HG03354 (cell line): ENCODE results near the gene PRKCA.

Experiments used
- ATAC-seq: cut with Tn5 transposase; IDR thresholded peaks from one replicate; pipeline ENCODE4 v1.9.1; 2021; ENCODE audit warnings: mild to moderate bottlenecking; ENCODE audit not compliant: unreplicated experiment, poor library complexity, severe bottlenecking

The PRKCA gene

GRCh38 chr17:66493283-66494019 is 191.0 kb downstream of the PRKCA start:
- ATAC-seq = no peak

GRCh38 chr17:66494023-66494803 is 191.8 kb downstream of the PRKCA start:
- no peak for ATAC-seq

- no peak for ATAC-seq
Measured at GRCh38 chr17:66495035-66495434, 192.6 kb downstream of the PRKCA start.

- no peak for ATAC-seq
Measured at GRCh38 chr17:66496306-66496705, 193.9 kb downstream of the PRKCA start.

- no peak for ATAC-seq
Measured at GRCh38 chr17:66498580-66498979, 196.2 kb downstream of the PRKCA start.

- ATAC-seq = no peak
Measured at GRCh38 chr17:66506641-66507040, 204.2 kb downstream of the PRKCA start.

GRCh38 chr17:66507103-66507923 is 204.9 kb downstream of the PRKCA start:
- ATAC-seq = no peak

GRCh38 chr17:66507982-66508760 is 205.8 kb downstream of the PRKCA start:
- ATAC-seq = no peak

- ATAC-seq = no peak
Measured at GRCh38 chr17:66508896-66509844, 206.8 kb downstream of the PRKCA start.

GRCh38 chr17:66509926-66510325 is 207.5 kb downstream of the PRKCA start:
- no peak for ATAC-seq

- ATAC-seq = no peak
Measured at GRCh38 chr17:66511135-66511534, 208.7 kb downstream of the PRKCA start.

- no peak for ATAC-seq
Measured at GRCh38 chr17:66514227-66514806, 211.9 kb downstream of the PRKCA start.

- no peak for ATAC-seq
Measured at GRCh38 chr17:66515974-66516373, 213.6 kb downstream of the PRKCA start.

GRCh38 chr17:66517336-66518009 is 215.1 kb downstream of the PRKCA start:
- no peak for ATAC-seq

GRCh38 chr17:66518108-66518507 is 215.7 kb downstream of the PRKCA start:
- no peak for ATAC-seq

- ATAC-seq = no peak
Measured at GRCh38 chr17:66518677-66519076, 216.3 kb downstream of the PRKCA start.

- no peak for ATAC-seq
Measured at GRCh38 chr17:66519154-66519553, 216.7 kb downstream of the PRKCA start.

- ATAC-seq = no peak
Measured at GRCh38 chr17:66520999-66521398, 218.6 kb downstream of the PRKCA start.
